Measurements from ENCODE around the gene AKR1C2.
"Not testable (repeated sequence)": the region's sequence is repeated elsewhere in the genome, so short reads cannot be mapped to it uniquely, and the experiment has no call there.

Gene AKR1C2

GRCh38 chr10:5018134-5018533, 14.5 kb upstream of the AKR1C2 start:
- Histone ChIP-seq H3K9ac (ENCODE audit: low read length) (no peak overlapping the region), H3K9me2 (replicated peaks; ENCODE audit: insufficient read depth, low read length) (no peaks in the 10 kb centered on the region), H2AFZ (ENCODE audit: low read depth, low read length, severe bottlenecking) (no peak overlapping the region), H3K36me3 (ENCODE audit: low read length) (no peaks in the 10 kb centered on the region), H4K20me1 (ENCODE audit: low read depth, low read length) (no peaks in the 10 kb centered on the region), H3F3A (ENCODE audit: insufficient read depth) (no peaks in the 10 kb centered on the region), H3K4me3 (ENCODE audit: insufficient read depth, low read length, poor library complexity, severe bottlenecking) (no peak overlapping the region), H3K27ac (ENCODE audit: low read depth, low read length) (no peak overlapping the region), H3K4me2 (ENCODE audit: low read depth, low read length, poor library complexity, severe bottlenecking) (no peak overlapping the region), H3K9me3 (ENCODE audit: insufficient read depth, low read length) (no peaks in the 10 kb centered on the region), H3K79me2 (ENCODE audit: insufficient read depth, low read length) (no peaks in the 10 kb centered on the region), H3K27me3 (ENCODE audit: low read length) (no peaks in the 10 kb centered on the region)
- no peak for TF ChIP-seq CTCF (IDR thresholded peaks at IDR 0.05; ENCODE audit: insufficient read depth, low read length, poor library complexity, severe bottlenecking)
- TF ChIP-seq EZH2phosphoT487 (conservative IDR thresholded peaks at IDR 0.05; ENCODE audit: low read length) = no peak

DNA sequence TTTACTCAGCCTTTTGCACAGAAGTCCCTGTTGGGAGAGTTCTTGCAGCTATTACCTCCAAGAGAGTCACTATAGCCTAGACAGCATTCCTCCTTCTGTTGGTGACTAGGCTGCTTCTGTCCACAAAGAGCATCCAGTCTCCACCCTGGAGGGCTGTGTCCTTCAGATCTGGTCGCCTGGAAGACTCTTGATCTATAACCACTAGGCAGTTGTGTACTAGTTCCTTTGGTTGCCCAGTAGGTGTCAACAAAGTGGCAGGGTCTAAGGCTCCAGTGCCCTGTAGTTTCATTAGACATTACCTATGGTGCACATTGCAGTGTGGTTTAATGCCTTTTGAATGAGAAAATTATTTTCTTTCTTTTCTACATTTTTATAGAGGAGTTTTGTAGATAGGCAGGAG, 11.3 kb upstream of the AKR1C2 start:
- Histone ChIP-seq H3K4me3 (ENCODE audit: insufficient read depth, low read length, poor library complexity, severe bottlenecking) (no peak overlapping the region), H2AFZ (ENCODE audit: low read depth, low read length, severe bottlenecking) (no peak overlapping the region), H3K9ac (ENCODE audit: low read length) (no peak overlapping the region), H3K4me2 (ENCODE audit: low read depth, low read length, poor library complexity, severe bottlenecking) (no peak overlapping the region), H4K20me1 (ENCODE audit: low read depth, low read length) (no peaks in the 10 kb centered on the region), H3K27ac (ENCODE audit: low read depth, low read length) (no peak overlapping the region), H3K9me2 (replicated peaks; ENCODE audit: insufficient read depth, low read length) (no peaks in the 10 kb centered on the region), H3K27me3 (ENCODE audit: low read length) (no peaks in the 10 kb centered on the region), H3F3A (ENCODE audit: insufficient read depth) (no peaks in the 10 kb centered on the region), H3K9me3 (ENCODE audit: insufficient read depth, low read length) (no peaks in the 10 kb centered on the region), H3K79me2 (ENCODE audit: insufficient read depth, low read length) (no peaks in the 10 kb centered on the region), H3K36me3 (ENCODE audit: low read length) (no peaks in the 10 kb centered on the region)
- TF ChIP-seq EZH2phosphoT487 (conservative IDR thresholded peaks at IDR 0.05; ENCODE audit: low read length) = no peak
- no peak for TF ChIP-seq CTCF (IDR thresholded peaks at IDR 0.05; ENCODE audit: insufficient read depth, low read length, poor library complexity, severe bottlenecking)

DNA sequence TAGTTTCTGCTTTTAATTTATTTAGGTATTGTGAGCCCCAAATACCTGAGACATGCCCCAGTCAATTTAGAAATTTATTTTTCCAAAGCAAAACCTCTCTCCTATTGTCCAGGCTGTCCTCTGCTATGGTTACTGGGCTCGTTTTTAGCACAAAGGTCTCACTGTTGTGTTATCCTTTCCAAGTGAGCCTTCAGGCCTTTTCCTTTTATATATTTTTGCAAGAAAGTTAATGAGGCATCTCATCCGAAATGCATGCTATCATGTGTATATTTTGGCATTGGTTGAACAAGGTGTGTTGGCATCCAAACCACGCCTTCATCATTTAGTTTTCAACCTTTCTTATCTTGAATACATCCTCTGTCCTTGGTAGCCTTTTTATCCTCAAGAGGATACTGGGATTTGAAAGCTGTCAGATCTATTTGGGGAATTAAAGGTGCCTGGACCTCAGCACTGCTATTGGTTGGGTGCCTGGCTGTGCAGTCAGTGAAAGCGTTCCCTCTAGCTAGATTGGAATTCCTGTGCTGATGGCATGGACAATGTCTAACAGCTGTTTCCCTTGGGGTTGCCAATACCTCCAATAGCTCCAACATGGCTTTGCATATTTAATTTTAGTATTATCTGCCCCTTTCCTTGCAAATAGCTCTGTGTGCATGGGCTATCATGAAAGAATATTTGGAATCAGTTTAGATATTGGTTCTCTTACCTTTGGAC, 10.7 kb upstream of the AKR1C2 start:
- H3K27me3 ChIP-seq (ENCODE audit: low read length); H3K27ac ChIP-seq (ENCODE audit: low read depth, low read length); H3K4me2 ChIP-seq (ENCODE audit: low read depth, low read length, poor library complexity, severe bottlenecking); H3F3A ChIP-seq (ENCODE audit: insufficient read depth); H3K9me2 ChIP-seq (replicated peaks; ENCODE audit: insufficient read depth, low read length); H2AFZ ChIP-seq (ENCODE audit: low read depth, low read length, severe bottlenecking); H3K9me3 ChIP-seq (ENCODE audit: insufficient read depth, low read length); H4K20me1 ChIP-seq (ENCODE audit: low read depth, low read length); H3K4me3 ChIP-seq (ENCODE audit: insufficient read depth, low read length, poor library complexity, severe bottlenecking); H3K9ac ChIP-seq (ENCODE audit: low read length); H3K36me3 ChIP-seq (ENCODE audit: low read length); H3K79me2 ChIP-seq (ENCODE audit: insufficient read depth, low read length): not testable (repeated sequence)

DNA sequence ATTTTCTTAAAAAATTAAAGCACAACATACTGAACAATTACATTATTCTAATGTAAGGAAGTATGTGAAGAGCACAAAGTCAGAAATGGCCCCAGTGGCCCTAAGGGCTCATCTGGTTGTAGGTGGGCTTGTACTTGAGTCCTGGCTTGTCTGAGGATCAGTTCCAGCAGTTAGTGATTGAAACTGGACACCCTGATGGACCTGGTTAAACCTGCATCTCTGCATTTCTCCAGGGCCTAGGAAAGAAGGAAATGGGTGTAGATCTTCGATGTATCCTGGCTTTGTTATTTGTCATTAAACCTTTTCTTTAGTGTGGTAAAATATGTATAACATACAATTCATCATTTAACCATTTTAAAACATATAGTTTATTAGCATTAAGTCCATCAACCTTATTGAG, 9.7 kb upstream of the AKR1C2 start:
- Histone ChIP-seq H3K27ac (ENCODE audit: low read depth, low read length) (no peak overlapping the region), H3K79me2 (ENCODE audit: insufficient read depth, low read length) (no peaks in the 10 kb centered on the region), H3K27me3 (ENCODE audit: low read length) (no peaks in the 10 kb centered on the region), H3K9me3 (ENCODE audit: insufficient read depth, low read length) (no peaks in the 10 kb centered on the region), H3K4me2 (ENCODE audit: low read depth, low read length, poor library complexity, severe bottlenecking) (no peak overlapping the region), H3K9ac (ENCODE audit: low read length) (no peak overlapping the region), H3K4me3 (ENCODE audit: insufficient read depth, low read length, poor library complexity, severe bottlenecking) (no peak overlapping the region), H3F3A (ENCODE audit: insufficient read depth) (no peaks in the 10 kb centered on the region), H3K9me2 (replicated peaks; ENCODE audit: insufficient read depth, low read length) (no peaks in the 10 kb centered on the region), H4K20me1 (ENCODE audit: low read depth, low read length) (no peaks in the 10 kb centered on the region), H3K36me3 (ENCODE audit: low read length) (no peaks in the 10 kb centered on the region), H2AFZ (ENCODE audit: low read depth, low read length, severe bottlenecking) (no peak overlapping the region)
- TF ChIP-seq EZH2phosphoT487 (conservative IDR thresholded peaks at IDR 0.05; ENCODE audit: low read length) (no peak), CTCF (IDR thresholded peaks at IDR 0.05; ENCODE audit: insufficient read depth, low read length, poor library complexity, severe bottlenecking) (no peak)
